Heart left ventricle (tissue), 13 donors: ENCODE results near the gene ITLN1.

ENCODE experiments used
- CTCF ChIP-seq, 12 donors: fragments of 200-600 bp; sonication (generic) in 4 of 12; IDR thresholded peaks; one replicate each; pipeline versions ENCODE4 v1.5.0 to v1.8.0; 2018 to 2022; ENCODE audit warnings: antibody characterized with exemption in 12 of 12, mild to moderate bottlenecking in 5 of 12
- POLR2A ChIP-seq, 2 donors: fragments of 450-650 bp; IDR thresholded peaks; one replicate each; pipeline ENCODE4 v1.6.1; 2017; ENCODE audit warnings: antibody characterized with exemption in 2 of 2, mild to moderate bottlenecking in 2 of 2, moderate library complexity in 2 of 2
- donor health status: ischemic (EF 13 %, LVEDD 7.1; RV severe dilation, severe dysfunction).
- donor health status: DM: no; HTN: yes; CAD: no.
- donor health status: DM: no; HTN: no; CAD: no.
- donor health status: ischemic (EF 25% LVEDD 6.9; RV normal size, moderate dysfunction).
- donor health status: ischemic (EF 25% LVEDD 5.7; RV mildly dilated, moderate dysfunction).
- donor health status: ischemic (EF 35%, LVEDD 5.7; RV mildly dilated, moderate dysfunction).
- donor health status: nonischemic (EF 11% LVEDD 7.7; RV severe dilation, severe dysfunction).
- donor health status: DM: yes; HTN: yes; CAD: no.
- donor health status: PGD.
- donor health status: ischemic (EF 29% LVEDD 5.4; RV normal size, mild dysfunction).
- donor health status: nonischemic (EF 23%, LVEDD 6.1; RV moderate dilation, normal function).

GRCh38 chr1:160829766-160830165 lies 55.2 kb downstream of the ITLN1 start:
- TF ChIP-seq CTCF (IDR thresholded peaks at IDR 0.05) (no peak), POLR2A (IDR thresholded peaks at IDR 0.05) (no peak)
